SK-N-MC (cell line): Measurements from ENCODE around the gene CD40.

Source experiments
- EZH2 ChIP-seq: fragments of 200-600 bp; sonication (generic); IDR thresholded peaks from one replicate; pipeline ENCODE4 v1.6.1; 2017; ENCODE audit warnings: antibody characterized with exemption
- POLR2AphosphoS5 ChIP-seq: IDR thresholded peaks from 2 replicates; pipeline ENCODE4 v1.6.1; 2012; ENCODE audit warnings: mild to moderate bottlenecking, low read depth, low read length, borderline replicate concordance

DNA sequence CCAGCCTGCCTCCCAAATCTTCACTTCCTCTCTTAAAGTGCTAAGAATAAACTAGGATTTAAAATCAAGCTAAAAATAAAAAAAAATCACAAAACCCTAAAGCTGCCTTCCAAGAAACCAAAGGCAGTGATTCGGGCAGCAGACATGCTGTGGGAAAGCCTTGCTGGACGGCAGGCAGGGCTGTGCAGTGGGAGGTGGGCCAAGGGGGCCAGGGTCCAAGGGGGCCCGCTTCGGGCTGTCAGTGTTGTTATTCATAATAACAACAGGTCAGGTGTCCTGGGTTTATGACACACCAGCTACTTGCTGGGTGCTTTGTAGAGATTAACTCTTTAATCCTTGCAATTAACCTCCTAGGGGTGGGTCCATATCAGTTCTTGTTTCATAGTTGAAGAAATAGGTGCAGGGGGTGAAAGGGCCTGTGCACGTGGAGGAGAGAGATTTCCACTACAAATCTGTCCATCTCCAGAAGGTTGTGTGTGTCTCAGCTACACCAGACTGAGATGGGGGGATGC lies 40.4 kb downstream of the CD40 start:
- TF ChIP-seq EZH2 (no peak), POLR2AphosphoS5 (no peak)
